ENCODE results near the gene HK1. TPM values are rescaled to one million over a fixed set of nuclear protein-coding genes. Genes with fewer than 3 reads are reported as not detected.

Gene HK1
- total RNA-seq, 1 experiment from 2014 or later: 152 TPM

GRCh38 chr10:69418052-69418752 is 139.9 kb downstream of the HK1 start:
- no peak for DNase-seq (ENCODE audit: low spot score)

DNA sequence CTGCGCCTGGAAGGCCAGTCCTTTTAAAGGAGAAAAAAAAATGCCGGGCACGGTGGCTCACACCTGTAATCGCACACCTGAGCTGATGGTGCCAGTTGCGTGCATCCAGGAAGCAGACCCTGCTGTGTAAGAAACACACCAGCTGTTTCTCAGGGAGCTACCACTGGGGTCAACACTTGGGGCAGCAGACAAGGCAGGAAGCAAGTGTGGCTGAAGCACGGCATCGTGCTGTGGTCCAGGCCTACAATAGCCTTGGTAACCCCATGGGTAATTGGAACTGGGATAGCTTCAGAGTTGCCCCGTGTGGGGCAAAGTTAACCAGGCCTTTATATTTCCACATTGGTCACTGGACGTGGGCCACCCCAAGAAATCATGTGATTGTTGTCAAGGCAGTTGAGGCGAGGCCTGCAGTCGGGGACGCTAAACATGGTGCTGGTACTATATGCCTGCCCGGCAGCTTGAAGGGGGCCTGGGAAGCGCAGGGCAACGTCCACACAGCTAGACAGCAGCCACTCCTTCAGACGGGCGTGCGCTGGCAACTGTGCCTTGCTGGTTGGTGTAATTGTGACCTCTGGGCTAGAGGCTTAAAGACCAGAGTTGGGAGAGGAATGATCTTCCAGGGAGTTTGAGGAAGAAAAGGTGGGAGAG is 140.9 kb downstream of the HK1 start:
- DNase-seq (ENCODE audit: low spot score): no peak

DNA sequence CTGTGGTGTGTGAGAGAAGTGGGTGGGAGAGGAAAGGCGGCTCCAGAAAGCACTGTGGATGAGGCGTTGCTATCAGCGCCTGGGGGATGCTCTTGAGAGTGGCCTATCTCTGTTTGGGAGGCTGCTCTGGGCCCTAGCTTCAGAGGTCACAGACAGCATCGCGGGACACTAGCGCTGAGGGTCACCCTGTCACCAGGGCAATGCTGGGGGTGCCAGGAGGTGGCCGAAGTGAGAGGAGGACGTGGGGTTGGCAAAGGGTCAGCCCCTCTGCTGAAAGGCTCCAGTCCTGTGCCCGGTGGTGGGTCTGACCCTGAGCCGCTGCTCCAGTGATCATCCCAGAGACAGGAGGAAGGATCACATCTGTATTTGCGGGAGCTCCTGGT is 141.4 kb downstream of the HK1 start:
- no peak for DNase-seq (ENCODE audit: low spot score)

DNA sequence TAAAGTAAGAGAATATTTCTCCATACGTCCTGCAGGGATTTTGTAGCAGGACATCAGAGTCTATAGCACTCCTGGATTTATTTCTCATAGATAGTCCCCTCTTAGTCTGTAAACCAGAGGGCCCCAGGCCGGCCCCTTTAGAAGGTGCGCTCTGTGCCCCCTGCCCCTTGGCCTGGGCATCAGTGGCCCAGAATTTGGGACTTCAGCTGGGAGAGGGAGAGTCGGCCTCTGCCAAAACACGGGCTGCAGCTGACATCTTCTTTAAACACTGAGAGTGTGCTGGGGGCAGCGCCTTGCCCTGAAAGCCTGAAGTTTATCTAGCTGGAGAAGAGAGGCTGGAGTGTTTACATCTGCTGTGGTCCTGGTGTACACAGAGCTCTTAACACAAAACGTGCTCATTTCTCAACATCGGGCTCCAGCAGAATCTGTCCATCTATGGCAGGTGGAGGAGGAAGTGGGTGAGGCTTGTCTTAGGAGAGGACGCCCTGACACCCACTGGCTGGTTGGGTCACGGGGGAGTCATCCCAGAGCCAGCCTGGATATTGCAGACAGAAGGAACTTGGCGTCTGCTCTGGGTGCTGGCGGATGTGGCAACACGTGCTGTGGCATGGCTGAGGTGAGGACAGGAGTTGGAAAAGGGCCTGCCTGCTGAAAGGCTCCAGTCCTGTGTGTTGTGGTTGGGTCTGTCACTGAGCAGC is 143.5 kb downstream of the HK1 start:
- DNase-seq (ENCODE audit: low spot score): no peak

- DNase-seq (ENCODE audit: low spot score): no peak
Measured at GRCh38 chr10:69422676-69423075, 144.4 kb downstream of the HK1 start.

DNA sequence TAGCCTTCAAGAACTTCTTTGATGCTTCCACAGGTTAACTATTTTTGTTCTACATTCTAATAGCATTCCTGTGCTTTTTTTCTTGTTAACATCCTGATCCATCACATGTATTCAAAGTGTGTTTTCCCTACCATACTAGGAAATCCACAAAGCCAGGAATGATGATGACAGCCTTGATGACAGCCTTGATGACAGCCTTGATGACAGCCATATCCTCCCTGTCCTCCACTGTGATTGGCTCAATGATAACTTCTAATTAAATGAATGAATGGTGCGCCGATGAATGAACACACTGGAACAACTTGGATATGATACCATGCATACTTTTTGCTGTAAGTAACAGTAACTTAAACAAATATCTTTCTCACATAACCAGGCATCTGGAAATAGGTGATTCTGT is 146.7 kb downstream of the HK1 start:
- DNase-seq (ENCODE audit: low spot score): no peak

GRCh38 chr10:69425511-69426298 is 147.4 kb downstream of the HK1 start:
- DNase-seq (ENCODE audit: low spot score): no peak

DNA sequence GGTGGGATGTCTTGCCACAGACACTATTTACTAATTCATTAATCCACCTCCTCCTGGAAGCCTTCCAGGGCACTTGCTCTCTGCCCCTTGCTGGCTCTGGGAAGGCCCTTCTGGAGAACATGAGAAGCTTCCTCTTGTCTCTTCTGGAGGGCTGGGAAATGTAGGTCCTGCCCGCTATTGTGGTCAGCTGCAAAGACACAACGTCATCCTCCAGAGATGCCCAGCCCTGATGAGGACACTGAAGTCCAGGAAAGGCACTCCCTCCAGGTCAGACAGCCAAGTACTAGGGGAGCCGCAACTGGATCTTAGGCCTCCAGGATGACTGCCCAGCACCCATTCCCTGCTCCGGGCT is 148.1 kb downstream of the HK1 start:
- DNase-seq (ENCODE audit: low spot score): no peak

- DNase-seq (ENCODE audit: low spot score): no peak
Measured at GRCh38 chr10:69428165-69428564, 149.9 kb downstream of the HK1 start.

DNA sequence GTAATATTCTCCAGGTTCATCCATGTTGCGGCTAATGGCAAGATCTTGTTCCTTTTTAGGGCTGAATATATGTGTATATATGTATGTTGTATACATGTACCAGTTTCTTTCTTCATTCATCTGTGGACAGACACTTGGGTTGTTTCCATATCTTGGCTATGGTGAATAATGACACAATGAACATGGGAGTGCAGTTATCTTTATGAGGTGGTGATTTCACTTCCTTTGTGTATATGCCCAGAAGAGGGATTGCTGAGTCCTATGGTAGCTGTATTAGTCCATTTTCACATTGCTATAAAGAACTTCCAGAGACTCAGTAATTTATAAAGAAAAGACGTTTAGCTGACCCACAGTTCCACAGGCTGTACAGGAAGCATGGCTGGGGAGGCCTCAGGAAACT is 155.9 kb downstream of the HK1 start:
- DNase-seq (ENCODE audit: low spot score): peak; percentile 52

GRCh38 chr10:69434926-69435325 is 156.6 kb downstream of the HK1 start:
- no peak for DNase-seq (ENCODE audit: low spot score)

GRCh38 chr10:69435966-69436520 is 157.7 kb downstream of the HK1 start:
- DNase-seq (ENCODE audit: low spot score): no peak

GRCh38 chr10:69437321-69438259 is 159.3 kb downstream of the HK1 start:
- no peak for DNase-seq (ENCODE audit: low spot score)

GRCh38 chr10:69438536-69439349 is 160.4 kb downstream of the HK1 start:
- peak; percentile 78 for DNase-seq (ENCODE audit: low spot score)

DNA sequence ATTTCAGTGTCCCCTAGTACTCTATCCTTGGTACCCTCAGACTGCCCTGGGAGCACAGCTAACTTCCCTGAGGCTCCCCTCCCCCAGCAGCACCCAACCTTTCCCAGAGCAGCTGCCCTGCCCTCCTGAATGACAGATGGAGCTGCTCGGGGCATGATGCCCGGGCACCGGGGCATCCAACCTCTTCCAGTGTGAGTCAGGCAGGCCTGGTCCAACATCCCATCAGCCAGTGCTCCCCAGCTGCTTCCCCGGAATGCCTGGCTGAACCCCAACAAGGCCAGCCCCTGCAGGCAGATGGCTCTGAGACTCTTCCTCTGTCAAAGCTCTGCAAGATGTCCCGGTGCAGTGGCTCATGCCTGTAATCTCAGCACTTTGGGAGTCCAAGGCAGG is 161.0 kb downstream of the HK1 start:
- peak; percentile 93 for DNase-seq (ENCODE audit: low spot score)

GRCh38 chr10:69439813-69440506 is 161.7 kb downstream of the HK1 start:
- peak; percentile 81 for DNase-seq (ENCODE audit: low spot score)

GRCh38 chr10:69443354-69443753 is 165.1 kb downstream of the HK1 start:
- no peak for DNase-seq (ENCODE audit: low spot score)

GRCh38 chr10:69445041-69445440 is 166.7 kb downstream of the HK1 start:
- peak; percentile 66 for DNase-seq (ENCODE audit: low spot score)

GRCh38 chr10:69446229-69446628 is 167.9 kb downstream of the HK1 start:
- no peak for DNase-seq (ENCODE audit: low spot score)
